Endodermal cell (in vitro differentiated cells): ENCODE data around the gene LRP4. TPM values are rescaled to one million over a fixed set of nuclear protein-coding genes. Genes with fewer than 3 reads are reported as not detected.
A peak's percentile ranks its signal among the peaks of the same experiment; 100 is the strongest.

Experiments
- DNase-seq: peaks from one replicate; pipeline ENCODE4 v3.0.0-alpha.2; 2017
- H3K27ac ChIP-seq: 2 replicates; pipeline ENCODE4 v1.5.1; 2013; ENCODE audit warnings: mild to moderate bottlenecking, low read depth, low read length, moderate library complexity
- H3K27me3 ChIP-seq: 2 replicates; pipeline ENCODE4 v1.6.1; 2013; ENCODE audit warnings: mild to moderate bottlenecking, low read length, moderate library complexity; ENCODE audit not compliant: insufficient read depth, control insufficient read depth, poor library complexity, severe bottlenecking
- H3K36me3 ChIP-seq: 2 replicates; pipeline ENCODE4 v1.7.0; 2013; ENCODE audit warnings: mild to moderate bottlenecking, low read length, moderate library complexity; ENCODE audit not compliant: control insufficient read depth, insufficient read depth
- H3K4me1 ChIP-seq: one replicate; pipeline ENCODE4 v1.7.0; 2013; ENCODE audit warnings: low read length; ENCODE audit not compliant: control insufficient read depth, insufficient read depth
- H3K4me3 ChIP-seq: 2 replicates; pipeline ENCODE4 v1.5.1; 2013; ENCODE audit warnings: mild to moderate bottlenecking, low read length, moderate library complexity
- H3K9ac ChIP-seq: 2 replicates; pipeline ENCODE4 v1.6.1; 2013; ENCODE audit warnings: mild to moderate bottlenecking, low read length, moderate library complexity; ENCODE audit not compliant: poor library complexity, severe bottlenecking; ENCODE audit errors: extremely low read depth
- H3K9me3 ChIP-seq: 2 replicates; pipeline ENCODE4 v1.6.1; 2013; ENCODE audit warnings: mild to moderate bottlenecking, low read length, moderate library complexity; ENCODE audit not compliant: control insufficient read depth
- H3K27ac Mint-ChIP-seq: 2 replicates; pipeline ENCODE4 v1.8.0; 2020; ENCODE audit warnings: mixed read lengths
- H3K27me3 Mint-ChIP-seq: 2 replicates; pipeline ENCODE4 v1.8.0; 2021; ENCODE audit warnings: mild to moderate bottlenecking, mixed read lengths; ENCODE audit not compliant: insufficient read depth
- H3K36me3 Mint-ChIP-seq: 2 replicates; pipeline ENCODE4 v1.8.0; 2020; ENCODE audit warnings: low read depth, mixed read lengths
- H3K4me1 Mint-ChIP-seq: 2 replicates; pipeline ENCODE4 v1.8.0; 2020; ENCODE audit warnings: mixed read lengths
- H3K4me3 Mint-ChIP-seq: 2 replicates; pipeline ENCODE4 v1.8.0; 2020; ENCODE audit warnings: mild to moderate bottlenecking, moderate library complexity, mixed read lengths
- H3K9me3 Mint-ChIP-seq: 2 replicates; pipeline ENCODE4 v1.8.0; 2020; ENCODE audit warnings: mild to moderate bottlenecking, mixed read lengths
- CTCF ChIP-seq: fragments of 200-600 bp; sonication (generic); conservative IDR thresholded peaks from 2 replicates; pipeline ENCODE4 v1.5.0; 2021; ENCODE audit warnings: antibody characterized with exemption, mild to moderate bottlenecking
- WGBS, 2 experiments: methylation state at CpG; one replicate each; pipeline versions ENCODE4 v1.1.5 to v1.1.7; 2013; ENCODE audit warnings: missing lambda C conversion rate in 2 of 2, mixed read lengths in 1 of 2; ENCODE audit not compliant: insufficient coverage in 1 of 2, insufficient read length in 1 of 2; 5-methylcytosine and 5-hydroxymethylcytosine counted together
- total RNA-seq, 2 donors: library from RNA; stranded (reverse); fragmentation: NEBNext Ultra II Directional in 1 of 2; extraction: Animal tissue kit (Norgen Biotek cat#: 25700) in 1 of 2; gene quantifications; 2 replicates in 1 of 2; 3 replicates in 1 of 2; pipeline ENCODE4 v1.2.1, GENCODE V29; 2021

The LRP4 gene
- total RNA-seq, 2 donors from 2014 or later: 12.6 to 13.6 TPM

- no peaks in the 10 kb centered on the region for H3K27me3 Mint-ChIP-seq
- no peak for TF ChIP-seq CTCF
- H3K9me3 Mint-ChIP-seq: no peaks in the 10 kb centered on the region
- no peak overlapping the region for H3K9ac ChIP-seq
- peaks cover 6% of the 10 kb centered on the region for H3K4me1 ChIP-seq
- H3K36me3 ChIP-seq: no peaks in the 10 kb centered on the region
- WGBS, 2 experiments: 8 to 21% methylated on average over 12 to 13 of the region's 13 CpGs
- no peaks in the 10 kb centered on the region for H3K9me3 ChIP-seq
- H3K4me3 ChIP-seq: peak overlapping the region; percentile 33
- H3K36me3 Mint-ChIP-seq: no peaks in the 10 kb centered on the region
- peak overlapping the region; percentile 3 for H3K4me3 Mint-ChIP-seq
- no peaks in the 10 kb centered on the region for H3K27me3 ChIP-seq
- peaks cover 25% of the 10 kb centered on the region for H3K4me1 Mint-ChIP-seq
- peak; percentile 81 for DNase-seq
- peak overlapping the region; percentile 84 for H3K27ac ChIP-seq
- H3K27ac Mint-ChIP-seq: peak overlapping the region; percentile 62
These were observed 11.7 kb downstream of the LRP4 start for GRCh38 chr11:46906609-46907041.

- H3K4me1 Mint-ChIP-seq: peaks cover 25% of the 10 kb centered on the region
- no peak for TF ChIP-seq CTCF
- WGBS, 2 experiments: 97 to 100% methylated on average over 2 to 3 of the region's 5 CpGs
- H3K4me3 ChIP-seq: no peak overlapping the region
- H3K27me3 ChIP-seq: no peaks in the 10 kb centered on the region
- no peaks in the 10 kb centered on the region for H3K9me3 Mint-ChIP-seq
- no peak overlapping the region for H3K9ac ChIP-seq
- peak; percentile 34 for DNase-seq
- no peaks in the 10 kb centered on the region for H3K36me3 Mint-ChIP-seq
- H3K4me3 Mint-ChIP-seq: no peak overlapping the region
- H3K27ac ChIP-seq: no peak overlapping the region
- no peaks in the 10 kb centered on the region for H3K36me3 ChIP-seq
- H3K27me3 Mint-ChIP-seq: no peaks in the 10 kb centered on the region
- H3K27ac Mint-ChIP-seq: no peak overlapping the region
- H3K4me1 ChIP-seq: peaks cover 6% of the 10 kb centered on the region
- H3K9me3 ChIP-seq: no peaks in the 10 kb centered on the region
These were observed 12.5 kb downstream of the LRP4 start for GRCh38 chr11:46905806-46906205.

- Histone ChIP-seq H3K36me3 (no peaks in the 10 kb centered on the region), H3K27ac (peak overlapping the region; percentile 74), H3K4me3 (no peak overlapping the region), H3K27me3 (no peaks in the 10 kb centered on the region), H3K9me3 (no peaks in the 10 kb centered on the region), H3K4me1 (peaks cover 6% of the 10 kb centered on the region), H3K9ac (no peak overlapping the region)
- Mint-ChIP-seq H3K36me3 (peaks cover 8% of the 10 kb centered on the region), H3K4me1 (peaks cover 19% of the 10 kb centered on the region), H3K9me3 (no peaks in the 10 kb centered on the region), H3K27me3 (no peaks in the 10 kb centered on the region), H3K4me3 (no peak overlapping the region), H3K27ac (no peak overlapping the region)
- DNase-seq: peak; percentile 30
- TF ChIP-seq CTCF: no peak
- 55 to 75% methylated on average over 4 to 10 of the region's 10 CpGs for WGBS, 2 experiments
These were observed 14.5 kb downstream of the LRP4 start for GRCh38 chr11:46903846-46904245.
